ENCODE data around the gene DNM2. TPM values are rescaled to one million over a fixed set of nuclear protein-coding genes. Genes with fewer than 3 reads are reported as not detected.

The DNM2 gene
- total and polyA plus RNA-seq, 2 of the 13 experiments (the other 11 are each of a cell fraction or from before 2014, with no cell fraction given) = 41.7 to 59.8 TPM

DNA sequence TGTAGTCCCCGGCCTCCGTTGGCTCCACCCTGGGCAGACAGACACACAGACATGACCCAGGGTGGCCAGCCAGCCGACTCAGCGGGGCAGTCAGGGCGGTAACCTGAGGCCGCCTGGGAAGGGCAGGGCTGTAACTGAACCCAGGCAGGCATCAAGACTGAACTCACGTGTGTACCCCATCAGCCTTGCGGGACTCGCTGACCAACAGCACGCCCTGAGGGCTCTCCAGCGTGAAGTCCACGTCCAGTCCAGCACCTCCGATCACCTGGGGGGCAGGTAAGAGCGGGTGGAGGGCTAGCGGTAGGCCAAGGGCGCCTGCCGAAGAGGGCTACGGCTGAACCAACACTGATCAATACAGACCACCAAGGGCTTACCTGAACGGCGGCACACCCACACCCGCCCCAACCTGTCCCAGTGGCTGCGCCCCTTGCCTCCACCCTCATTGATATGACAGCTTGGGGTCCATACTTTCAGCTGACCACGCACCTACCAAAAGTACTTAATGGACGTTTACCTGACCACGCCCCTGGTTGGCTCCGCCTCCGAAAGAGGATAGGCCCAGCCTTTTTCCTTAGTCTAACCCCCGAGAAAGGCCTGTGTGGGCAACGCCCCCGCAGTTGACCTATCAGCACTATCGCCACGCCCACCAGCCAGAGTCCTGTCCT lies 117.3 kb downstream of the DNM2 start (continued):
- TF ChIP-seq CERS6 (CRISPR knock-in tag; IDR thresholded peaks at IDR 0.05) = no peak
- no peak for TF ChIP-seq CBX2 (IDR thresholded peaks at IDR 0.05; ENCODE audit: low read depth, low read length)
- TF ChIP-seq CBX2 (CRISPR knock-in tag; IDR thresholded peaks at IDR 0.05; ENCODE audit: low read depth) = no peak
- TF ChIP-seq, protein P1, sequence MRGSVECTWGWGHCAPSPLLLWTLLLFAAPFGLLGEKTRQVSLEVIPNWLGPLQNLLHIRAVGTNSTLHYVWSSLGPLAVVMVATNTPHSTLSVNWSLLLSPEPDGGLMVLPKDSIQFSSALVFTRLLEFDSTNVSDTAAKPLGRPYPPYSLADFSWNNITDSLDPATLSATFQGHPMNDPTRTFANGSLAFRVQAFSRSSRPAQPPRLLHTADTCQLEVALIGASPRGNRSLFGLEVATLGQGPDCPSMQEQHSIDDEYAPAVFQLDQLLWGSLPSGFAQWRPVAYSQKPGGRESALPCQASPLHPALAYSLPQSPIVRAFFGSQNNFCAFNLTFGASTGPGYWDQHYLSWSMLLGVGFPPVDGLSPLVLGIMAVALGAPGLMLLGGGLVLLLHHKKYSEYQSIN (CRISPR knock-in tag; IDR thresholded peaks at IDR 0.05; ENCODE audit: borderline replicate concordance) = no peak
- TF ChIP-seq HHEX (CRISPR knock-in tag; IDR thresholded peaks at IDR 0.05) = 0 out of 2 replicates have a peak, but pooled peaks have one; percentile 22
- no peak for TF ChIP-seq ZZZ3 (CRISPR knock-in tag; IDR thresholded peaks at IDR 0.05; ENCODE audit: borderline replicate concordance)
- no peak for TF ChIP-seq ATF2 (CRISPR knock-in tag; IDR thresholded peaks at IDR 0.05)
- 0 out of 2 replicates have a peak, but pooled peaks have one; percentile 23 for TF ChIP-seq ZNF318 (CRISPR knock-in tag; IDR thresholded peaks at IDR 0.05)
- no peak for TF ChIP-seq ZNF549 (CRISPR knock-in tag; IDR thresholded peaks at IDR 0.05)
- TF ChIP-seq, protein P2, sequence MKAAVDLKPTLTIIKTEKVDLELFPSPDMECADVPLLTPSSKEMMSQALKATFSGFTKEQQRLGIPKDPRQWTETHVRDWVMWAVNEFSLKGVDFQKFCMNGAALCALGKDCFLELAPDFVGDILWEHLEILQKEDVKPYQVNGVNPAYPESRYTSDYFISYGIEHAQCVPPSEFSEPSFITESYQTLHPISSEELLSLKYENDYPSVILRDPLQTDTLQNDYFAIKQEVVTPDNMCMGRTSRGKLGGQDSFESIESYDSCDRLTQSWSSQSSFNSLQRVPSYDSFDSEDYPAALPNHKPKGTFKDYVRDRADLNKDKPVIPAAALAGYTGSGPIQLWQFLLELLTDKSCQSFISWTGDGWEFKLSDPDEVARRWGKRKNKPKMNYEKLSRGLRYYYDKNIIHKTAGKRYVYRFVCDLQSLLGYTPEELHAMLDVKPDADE (CRISPR knock-in tag; IDR thresholded peaks at IDR 0.05) = no peak
- TF ChIP-seq RFXAP (CRISPR knock-in tag; IDR thresholded peaks at IDR 0.05; ENCODE audit: borderline replicate concordance) = no peak
- TF ChIP-seq, protein P3, sequence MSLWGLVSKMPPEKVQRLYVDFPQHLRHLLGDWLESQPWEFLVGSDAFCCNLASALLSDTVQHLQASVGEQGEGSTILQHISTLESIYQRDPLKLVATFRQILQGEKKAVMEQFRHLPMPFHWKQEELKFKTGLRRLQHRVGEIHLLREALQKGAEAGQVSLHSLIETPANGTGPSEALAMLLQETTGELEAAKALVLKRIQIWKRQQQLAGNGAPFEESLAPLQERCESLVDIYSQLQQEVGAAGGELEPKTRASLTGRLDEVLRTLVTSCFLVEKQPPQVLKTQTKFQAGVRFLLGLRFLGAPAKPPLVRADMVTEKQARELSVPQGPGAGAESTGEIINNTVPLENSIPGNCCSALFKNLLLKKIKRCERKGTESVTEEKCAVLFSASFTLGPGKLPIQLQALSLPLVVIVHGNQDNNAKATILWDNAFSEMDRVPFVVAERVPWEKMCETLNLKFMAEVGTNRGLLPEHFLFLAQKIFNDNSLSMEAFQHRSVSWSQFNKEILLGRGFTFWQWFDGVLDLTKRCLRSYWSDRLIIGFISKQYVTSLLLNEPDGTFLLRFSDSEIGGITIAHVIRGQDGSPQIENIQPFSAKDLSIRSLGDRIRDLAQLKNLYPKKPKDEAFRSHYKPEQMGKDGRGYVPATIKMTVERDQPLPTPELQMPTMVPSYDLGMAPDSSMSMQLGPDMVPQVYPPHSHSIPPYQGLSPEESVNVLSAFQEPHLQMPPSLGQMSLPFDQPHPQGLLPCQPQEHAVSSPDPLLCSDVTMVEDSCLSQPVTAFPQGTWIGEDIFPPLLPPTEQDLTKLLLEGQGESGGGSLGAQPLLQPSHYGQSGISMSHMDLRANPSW (CRISPR knock-in tag; IDR thresholded peaks at IDR 0.05; ENCODE audit: borderline replicate concordance) = no peak
- no peak for TF ChIP-seq HOXA7 (CRISPR knock-in tag; IDR thresholded peaks at IDR 0.05)

Data from HepG2 (cell line).